Keratinocyte (primary cell): ENCODE results near the gene MAP3K5.

Experiments used
- EZH2 ChIP-seq: IDR thresholded peaks from one replicate; pipeline ENCODE4 v1.6.1; 2012; ENCODE audit warnings: inconsistent platforms, mild to moderate bottlenecking, low read length, moderate library complexity
- TF ChIP-seq, protein P1 (sequence below), 3 experiments: IDR thresholded peaks in 1 of 3; conservative IDR thresholded peaks in 1 of 3; optimal IDR thresholded peaks in 1 of 3; 2 replicates in 2 of 3; 3 replicates in 1 of 3; pipeline versions ENCODE3 to v1.5.1; 2011; ENCODE audit warnings: low read length in 3 of 3, mild to moderate bottlenecking in 3 of 3, moderate library complexity in 2 of 3, control low read depth in 1 of 3, inconsistent platforms in 1 of 3; ENCODE audit not compliant: insufficient read depth in 2 of 3; ENCODE audit errors: extremely low read depth in 1 of 3

- TF ChIP-seq, protein P1, sequence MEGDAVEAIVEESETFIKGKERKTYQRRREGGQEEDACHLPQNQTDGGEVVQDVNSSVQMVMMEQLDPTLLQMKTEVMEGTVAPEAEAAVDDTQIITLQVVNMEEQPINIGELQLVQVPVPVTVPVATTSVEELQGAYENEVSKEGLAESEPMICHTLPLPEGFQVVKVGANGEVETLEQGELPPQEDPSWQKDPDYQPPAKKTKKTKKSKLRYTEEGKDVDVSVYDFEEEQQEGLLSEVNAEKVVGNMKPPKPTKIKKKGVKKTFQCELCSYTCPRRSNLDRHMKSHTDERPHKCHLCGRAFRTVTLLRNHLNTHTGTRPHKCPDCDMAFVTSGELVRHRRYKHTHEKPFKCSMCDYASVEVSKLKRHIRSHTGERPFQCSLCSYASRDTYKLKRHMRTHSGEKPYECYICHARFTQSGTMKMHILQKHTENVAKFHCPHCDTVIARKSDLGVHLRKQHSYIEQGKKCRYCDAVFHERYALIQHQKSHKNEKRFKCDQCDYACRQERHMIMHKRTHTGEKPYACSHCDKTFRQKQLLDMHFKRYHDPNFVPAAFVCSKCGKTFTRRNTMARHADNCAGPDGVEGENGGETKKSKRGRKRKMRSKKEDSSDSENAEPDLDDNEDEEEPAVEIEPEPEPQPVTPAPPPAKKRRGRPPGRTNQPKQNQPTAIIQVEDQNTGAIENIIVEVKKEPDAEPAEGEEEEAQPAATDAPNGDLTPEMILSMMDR (optimal IDR thresholded peaks at IDR 0.05 in 1 of 3, IDR thresholded peaks at IDR 0.05 in 1 of 3, conservative IDR thresholded peaks at IDR 0.05 in 1 of 3; ENCODE audit: extremely low read depth in 1 of 3, insufficient read depth in 2 of 3, low read length in 3 of 3): no peak
- TF ChIP-seq EZH2: no peak
Observed at GRCh38 chr6:136798044-136798443, 5.8 kb upstream of the MAP3K5 start.
